PFSK-1 (cell line): ENCODE data around the gene HS3ST3B1.

ENCODE experiments used
- POLR2AphosphoS5 ChIP-seq: IDR thresholded peaks from 2 replicates; pipeline ENCODE4 v1.6.1; 2012; ENCODE audit warnings: low read depth, mild to moderate bottlenecking, control low read depth, low read length, moderate library complexity
- SIN3A ChIP-seq: IDR thresholded peaks from 2 replicates; pipeline ENCODE4 v1.6.1; 2012; ENCODE audit warnings: mild to moderate bottlenecking, low read length, moderate library complexity, borderline replicate concordance; ENCODE audit not compliant: insufficient read depth
- TAF1 ChIP-seq: IDR thresholded peaks from 2 replicates; pipeline ENCODE4 v1.6.1; 2012; ENCODE audit warnings: low read length, control low read depth, borderline replicate concordance; ENCODE audit not compliant: insufficient read depth
- TF ChIP-seq, protein P1 (sequence below), 2 experiments: IDR thresholded peaks; 2 replicates each; pipeline versions ENCODE4 v1.6.1 to v1.8.0; 2011 to 2012; ENCODE audit warnings: low read depth in 2 of 2, low read length in 2 of 2, control low read depth in 1 of 2, inconsistent platforms in 1 of 2, mild to moderate bottlenecking in 1 of 2, moderate library complexity in 1 of 2; ENCODE audit not compliant: insufficient read depth in 1 of 2

DNA sequence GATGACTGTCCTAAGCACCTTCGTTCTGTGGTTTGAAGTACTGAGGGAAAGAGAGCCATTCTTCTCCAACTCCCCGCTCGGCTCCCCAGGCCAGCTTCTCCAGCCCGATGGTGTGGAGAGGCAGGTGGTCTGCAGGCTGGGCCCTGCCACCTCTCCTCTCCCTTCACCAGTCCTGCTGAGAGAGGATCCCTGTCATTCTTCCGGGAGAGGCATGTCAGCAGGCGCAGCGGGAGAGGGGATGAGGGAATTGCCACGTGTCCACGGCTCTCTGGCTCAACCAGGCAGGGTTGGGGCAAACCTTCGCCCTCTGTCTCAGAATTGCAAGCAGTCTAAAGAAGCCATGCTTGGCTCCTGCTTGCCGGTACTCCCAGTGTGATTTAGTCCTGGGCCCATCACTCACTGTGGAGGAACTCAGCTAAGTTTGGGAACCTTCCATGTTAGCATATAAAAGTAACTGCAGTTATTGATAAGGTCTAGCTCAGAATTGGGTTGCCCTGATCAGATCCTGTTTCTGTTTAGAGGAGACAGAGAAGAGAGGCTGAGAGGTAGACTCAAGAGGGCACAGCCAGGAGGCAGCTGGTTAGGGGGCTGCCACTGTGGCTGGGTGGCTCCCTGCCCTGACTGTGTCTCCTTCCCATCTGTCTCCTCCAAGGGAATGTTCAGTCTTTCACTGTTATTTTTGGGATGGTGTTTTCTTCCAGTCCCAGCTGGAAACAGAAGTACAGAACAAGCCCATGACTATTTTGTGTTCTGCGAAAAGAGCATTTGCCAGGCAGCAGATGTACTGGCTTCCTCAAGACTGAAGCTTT, 17.4 kb downstream of the HS3ST3B1 start:
- no peak for TF ChIP-seq POLR2AphosphoS5
- TF ChIP-seq, protein P1, sequence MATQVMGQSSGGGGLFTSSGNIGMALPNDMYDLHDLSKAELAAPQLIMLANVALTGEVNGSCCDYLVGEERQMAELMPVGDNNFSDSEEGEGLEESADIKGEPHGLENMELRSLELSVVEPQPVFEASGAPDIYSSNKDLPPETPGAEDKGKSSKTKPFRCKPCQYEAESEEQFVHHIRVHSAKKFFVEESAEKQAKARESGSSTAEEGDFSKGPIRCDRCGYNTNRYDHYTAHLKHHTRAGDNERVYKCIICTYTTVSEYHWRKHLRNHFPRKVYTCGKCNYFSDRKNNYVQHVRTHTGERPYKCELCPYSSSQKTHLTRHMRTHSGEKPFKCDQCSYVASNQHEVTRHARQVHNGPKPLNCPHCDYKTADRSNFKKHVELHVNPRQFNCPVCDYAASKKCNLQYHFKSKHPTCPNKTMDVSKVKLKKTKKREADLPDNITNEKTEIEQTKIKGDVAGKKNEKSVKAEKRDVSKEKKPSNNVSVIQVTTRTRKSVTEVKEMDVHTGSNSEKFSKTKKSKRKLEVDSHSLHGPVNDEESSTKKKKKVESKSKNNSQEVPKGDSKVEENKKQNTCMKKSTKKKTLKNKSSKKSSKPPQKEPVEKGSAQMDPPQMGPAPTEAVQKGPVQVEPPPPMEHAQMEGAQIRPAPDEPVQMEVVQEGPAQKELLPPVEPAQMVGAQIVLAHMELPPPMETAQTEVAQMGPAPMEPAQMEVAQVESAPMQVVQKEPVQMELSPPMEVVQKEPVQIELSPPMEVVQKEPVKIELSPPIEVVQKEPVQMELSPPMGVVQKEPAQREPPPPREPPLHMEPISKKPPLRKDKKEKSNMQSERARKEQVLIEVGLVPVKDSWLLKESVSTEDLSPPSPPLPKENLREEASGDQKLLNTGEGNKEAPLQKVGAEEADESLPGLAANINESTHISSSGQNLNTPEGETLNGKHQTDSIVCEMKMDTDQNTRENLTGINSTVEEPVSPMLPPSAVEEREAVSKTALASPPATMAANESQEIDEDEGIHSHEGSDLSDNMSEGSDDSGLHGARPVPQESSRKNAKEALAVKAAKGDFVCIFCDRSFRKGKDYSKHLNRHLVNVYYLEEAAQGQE (IDR thresholded peaks at IDR 0.05; ENCODE audit: insufficient read depth in 1 of 2, low read depth in 2 of 2, low read length in 2 of 2), result no peak
- no peak for TF ChIP-seq SIN3A
- no peak for TF ChIP-seq TAF1
